ENCODE results near the gene FBXW11. TPM values are rescaled to one million over a fixed set of nuclear protein-coding genes. Genes with fewer than 3 reads are reported as not detected.

The FBXW11 gene
- total RNA-seq, 1 experiment from 2014 or later: 69.2 TPM

DNA sequence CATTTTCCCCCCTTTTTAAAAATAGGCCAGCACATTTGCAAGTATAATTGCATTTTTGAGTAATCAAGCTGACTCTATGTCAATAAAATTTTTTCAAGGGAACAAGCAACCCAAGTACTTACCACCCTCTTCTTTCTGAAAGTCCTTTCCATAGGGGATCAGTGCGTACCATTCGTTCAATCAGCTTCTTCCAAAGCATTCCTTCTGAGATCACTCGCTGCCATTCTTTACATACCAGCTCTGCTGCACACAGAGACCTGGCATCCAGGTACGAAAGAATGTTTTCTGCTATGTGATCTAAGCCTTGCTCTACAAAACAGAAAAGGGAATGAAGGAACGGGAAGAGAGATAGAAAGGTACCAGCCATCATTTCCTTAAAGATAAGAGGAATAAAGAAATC lies 106.6 kb downstream of the FBXW11 start:
- ATAC-seq (no peak), DNase-seq (no peak)
- Histone ChIP-seq H2AFZ (ENCODE audit: low read length) (no peak overlapping the region), H3K4me1 (ENCODE audit: insufficient read depth, low read length) (peaks cover 6% of the 10 kb centered on the region; the same call in 1 of the 2 replicates), H3K27ac (ENCODE audit: low read length) (no peak overlapping the region), H3K36me3 (ENCODE audit: low read depth, low read length) (peaks cover 10% of the 10 kb centered on the region), H3K27me3 (ENCODE audit: low read length) (no peaks in the 10 kb centered on the region), H3K4me2 (ENCODE audit: low read length) (no peak overlapping the region), H3K9ac (ENCODE audit: low read length) (no peak overlapping the region), H3K9me2 (replicated peaks; ENCODE audit: low read length) (no peaks in the 10 kb centered on the region), H4K20me1 (ENCODE audit: low read length) (peaks cover 19% of the 10 kb centered on the region; the same call in 1 of the 2 replicates), H3K9me3 (ENCODE audit: low read length) (no peaks in the 10 kb centered on the region), H3K79me2 (ENCODE audit: low read length) (peaks cover 21% of the 10 kb centered on the region), H3K4me3 (ENCODE audit: low read length) (no peak overlapping the region), H3F3A (ENCODE audit: low read length, unreplicated experiment) (no peaks in the 10 kb centered on the region)
- CTCF ChIA-PET: no interaction called here
- POLR2A ChIA-PET (ENCODE audit: unreplicated experiment): interaction anchor here (0.6 kb wide), 1 partner anchor 316 kb away, joined by 4 read pairs; no protein-coding TSS in a partner anchor
- TF ChIP-seq EZH2 (IDR thresholded peaks at IDR 0.05; ENCODE audit: low read length, unreplicated experiment) (no peak), EZH2phosphoT487 (IDR thresholded peaks at IDR 0.05; ENCODE audit: borderline replicate concordance, low read length) (no peak)
- TF ChIP-seq, protein P1, sequence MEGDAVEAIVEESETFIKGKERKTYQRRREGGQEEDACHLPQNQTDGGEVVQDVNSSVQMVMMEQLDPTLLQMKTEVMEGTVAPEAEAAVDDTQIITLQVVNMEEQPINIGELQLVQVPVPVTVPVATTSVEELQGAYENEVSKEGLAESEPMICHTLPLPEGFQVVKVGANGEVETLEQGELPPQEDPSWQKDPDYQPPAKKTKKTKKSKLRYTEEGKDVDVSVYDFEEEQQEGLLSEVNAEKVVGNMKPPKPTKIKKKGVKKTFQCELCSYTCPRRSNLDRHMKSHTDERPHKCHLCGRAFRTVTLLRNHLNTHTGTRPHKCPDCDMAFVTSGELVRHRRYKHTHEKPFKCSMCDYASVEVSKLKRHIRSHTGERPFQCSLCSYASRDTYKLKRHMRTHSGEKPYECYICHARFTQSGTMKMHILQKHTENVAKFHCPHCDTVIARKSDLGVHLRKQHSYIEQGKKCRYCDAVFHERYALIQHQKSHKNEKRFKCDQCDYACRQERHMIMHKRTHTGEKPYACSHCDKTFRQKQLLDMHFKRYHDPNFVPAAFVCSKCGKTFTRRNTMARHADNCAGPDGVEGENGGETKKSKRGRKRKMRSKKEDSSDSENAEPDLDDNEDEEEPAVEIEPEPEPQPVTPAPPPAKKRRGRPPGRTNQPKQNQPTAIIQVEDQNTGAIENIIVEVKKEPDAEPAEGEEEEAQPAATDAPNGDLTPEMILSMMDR (conservative IDR thresholded peaks at IDR 0.05; ENCODE audit: low read depth, low read length): no peak
- no TSS peak for BruUV-seq (replicated peaks)
- intact Hi-C loops (cut with micrococcal nuclease): no loop called here

DNA sequence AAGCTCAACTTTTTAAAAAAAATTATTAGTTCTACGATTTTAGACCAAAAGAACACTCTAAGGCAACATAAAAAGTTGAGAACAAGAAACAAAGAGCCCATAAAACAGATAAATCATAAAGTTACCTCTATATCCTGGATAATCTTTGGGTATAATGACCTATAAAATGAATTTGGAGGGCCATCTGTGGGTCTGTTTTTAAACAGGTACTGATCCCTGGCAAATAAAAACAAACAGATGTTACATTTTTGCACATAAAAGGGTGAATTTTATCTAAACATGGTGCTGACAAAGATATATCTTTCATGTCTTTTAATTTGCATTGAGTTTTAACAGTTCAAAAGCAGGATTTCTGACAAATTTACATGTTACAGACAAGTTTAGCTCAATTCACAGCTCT lies 107.6 kb downstream of the FBXW11 start:
- POLR2A ChIA-PET (ENCODE audit: unreplicated experiment): no interaction called here
- peaks cover 6% of the 10 kb centered on the region; the same call in 1 of the 2 replicates for H3K4me1 ChIP-seq (ENCODE audit: insufficient read depth, low read length)

GRCh38 chr5:171898386-171898785 lies 108.1 kb downstream of the FBXW11 start:
- POLR2A ChIA-PET (ENCODE audit: unreplicated experiment): no interaction called here

More for the DNA sequence above, 107.6 kb downstream of the FBXW11 start:
- intact Hi-C loops (cut with micrococcal nuclease): no loop called here
- H2AFZ ChIP-seq (ENCODE audit: low read length): no peak overlapping the region
- no peak overlapping the region for H3K27ac ChIP-seq (ENCODE audit: low read length)
- no peaks in the 10 kb centered on the region for H3F3A ChIP-seq (ENCODE audit: low read length, unreplicated experiment)
- no TSS peak for BruUV-seq (replicated peaks)
- no peak for DNase-seq
- no peak for ATAC-seq
- H3K36me3 ChIP-seq (ENCODE audit: low read depth, low read length): peaks cover 10% of the 10 kb centered on the region
- CTCF ChIA-PET: no interaction called here
- no peak overlapping the region for H3K4me2 ChIP-seq (ENCODE audit: low read length)
- no peak overlapping the region for H3K9ac ChIP-seq (ENCODE audit: low read length)
- no peaks in the 10 kb centered on the region for H3K9me2 ChIP-seq (replicated peaks; ENCODE audit: low read length)
- no peak for TF ChIP-seq EZH2 (IDR thresholded peaks at IDR 0.05; ENCODE audit: low read length, unreplicated experiment)
- TF ChIP-seq, protein P1 (conservative IDR thresholded peaks at IDR 0.05; ENCODE audit: low read depth, low read length): no peak
- no peaks in the 10 kb centered on the region for H3K9me3 ChIP-seq (ENCODE audit: low read length)
- peaks cover 19% of the 10 kb centered on the region for H3K79me2 ChIP-seq (ENCODE audit: low read length)
- peaks cover 18% of the 10 kb centered on the region; the same call in 1 of the 2 replicates for H4K20me1 ChIP-seq (ENCODE audit: low read length)
- H3K27me3 ChIP-seq (ENCODE audit: low read length): no peaks in the 10 kb centered on the region
- no peak overlapping the region for H3K4me3 ChIP-seq (ENCODE audit: low read length)

More at GRCh38 chr5:171898386-171898785, 108.1 kb downstream of the FBXW11 start:
- no peak overlapping the region for H3K4me2 ChIP-seq (ENCODE audit: low read length)
- H3K36me3 ChIP-seq (ENCODE audit: low read depth, low read length): peaks cover 10% of the 10 kb centered on the region
- peaks cover 6% of the 10 kb centered on the region; the same call in 1 of the 2 replicates for H3K4me1 ChIP-seq (ENCODE audit: insufficient read depth, low read length)
- DNase-seq (peak; percentile 32), ATAC-seq (peak; percentile 77)
- peaks cover 19% of the 10 kb centered on the region for H3K79me2 ChIP-seq (ENCODE audit: low read length)
- H3F3A ChIP-seq (ENCODE audit: low read length, unreplicated experiment): no peaks in the 10 kb centered on the region
- H3K9me3 ChIP-seq (ENCODE audit: low read length): no peaks in the 10 kb centered on the region
- H3K9me2 ChIP-seq (replicated peaks; ENCODE audit: low read length): no peaks in the 10 kb centered on the region
- intact Hi-C loops (cut with micrococcal nuclease): no loop called here
- H3K27me3 ChIP-seq (ENCODE audit: low read length): no peaks in the 10 kb centered on the region
- CTCF ChIA-PET: no interaction called here
- no peak overlapping the region for H3K9ac ChIP-seq (ENCODE audit: low read length)
- no peak overlapping the region for H3K4me3 ChIP-seq (ENCODE audit: low read length)
- BruUV-seq (replicated peaks): no TSS peak
- TF ChIP-seq EZH2phosphoT487 (IDR thresholded peaks at IDR 0.05; ENCODE audit: borderline replicate concordance, low read length) (no peak), EZH2 (IDR thresholded peaks at IDR 0.05; ENCODE audit: low read length, unreplicated experiment) (no peak)
- TF ChIP-seq, protein P1 (conservative IDR thresholded peaks at IDR 0.05; ENCODE audit: low read depth, low read length): no peak
- peaks cover 18% of the 10 kb centered on the region; the same call in 1 of the 2 replicates for H4K20me1 ChIP-seq (ENCODE audit: low read length)
- H2AFZ ChIP-seq (ENCODE audit: low read length): no peak overlapping the region
- no peak overlapping the region for H3K27ac ChIP-seq (ENCODE audit: low read length)

Measured in PC-3 (cell line).